HG02885 (cell line): ENCODE measurements around the gene CDC73.
"Not testable (repeated sequence)": the region's sequence is repeated elsewhere in the genome, so short reads cannot be mapped to it uniquely, and the experiment has no call there.

Source experiments
- ATAC-seq: cut with Tn5 transposase; IDR thresholded peaks from one replicate; pipeline ENCODE4 v1.9.1; 2021; ENCODE audit warnings: mild to moderate bottlenecking; ENCODE audit not compliant: unreplicated experiment, poor library complexity

The CDC73 gene

GRCh38 chr1:193270996-193271395 is 149.2 kb downstream of the CDC73 start:
- peak; percentile 95 for ATAC-seq

GRCh38 chr1:193275773-193276172 is 153.9 kb downstream of the CDC73 start:
- ATAC-seq = no peak

- ATAC-seq = no peak
Observed at GRCh38 chr1:193278968-193279367, 157.1 kb downstream of the CDC73 start.

- ATAC-seq = no peak
Observed at GRCh38 chr1:193281894-193282293, 160.1 kb downstream of the CDC73 start.

- ATAC-seq = no peak
Observed at GRCh38 chr1:193283016-193283415, 161.2 kb downstream of the CDC73 start.

GRCh38 chr1:193284219-193284618 is 162.4 kb downstream of the CDC73 start:
- ATAC-seq = no peak

- ATAC-seq = no peak
Observed at GRCh38 chr1:193285641-193286040, 163.8 kb downstream of the CDC73 start.

GRCh38 chr1:193288548-193289080 is 166.8 kb downstream of the CDC73 start:
- ATAC-seq = not testable (repeated sequence)

- no peak for ATAC-seq
Observed at GRCh38 chr1:193293726-193294125, 171.9 kb downstream of the CDC73 start.

- peak; percentile 71 for ATAC-seq
Observed at GRCh38 chr1:193299038-193299437, 177.2 kb downstream of the CDC73 start.

GRCh38 chr1:193301746-193302145 is 179.9 kb downstream of the CDC73 start:
- no peak for ATAC-seq

- no peak for ATAC-seq
Observed at GRCh38 chr1:193303849-193304248, 182.0 kb downstream of the CDC73 start.
